Left lung (tissue), 10 donors: ENCODE data around the gene SF3A1. TPM values are rescaled to one million over a fixed set of nuclear protein-coding genes. Genes with fewer than 3 reads are reported as not detected.

ENCODE experiments used
- ATAC-seq: fragments of 200-7000 bp; cut with Tn5 transposase; one replicate; pipeline ENCODE4 v1.9.1; 2020; ENCODE audit warnings: moderate library complexity
- DNase-seq, 4 donors: peaks; one replicate each; pipeline ENCODE4 v3.0.0-alpha.2; 2013 to 2020
- H3K27ac ChIP-seq, 2 donors: fragments of 200-600 bp; sonication (generic) in 1 of 2; one replicate each; pipeline versions ENCODE4 v1.5.0 to v1.8.0; 2020 to 2021
- H3K27me3 ChIP-seq, 2 donors: fragments of 200-600 bp; sonication (generic) in 1 of 2; one replicate each; pipeline versions ENCODE4 v1.5.0 to v1.8.0; 2020 to 2021
- H3K36me3 ChIP-seq, 2 donors: fragments of 200-600 bp; sonication (generic) in 1 of 2; one replicate each; pipeline versions ENCODE4 v1.5.0 to v1.8.0; 2020 to 2021
- H3K4me1 ChIP-seq, 2 donors: fragments of 200-600 bp; one replicate each; pipeline ENCODE4 v1.8.0; 2021
- H3K4me3 ChIP-seq, 2 donors: fragments of 200-600 bp; sonication (generic) in 1 of 2; one replicate each; pipeline versions ENCODE4 v1.5.0 to v1.8.0; 2020 to 2021; ENCODE audit warnings: mild to moderate bottlenecking in 1 of 2
- H3K9me3 ChIP-seq, 2 donors: fragments of 200-600 bp; sonication (generic) in 1 of 2; one replicate each; pipeline versions ENCODE4 v1.5.0 to v1.8.0; 2020 to 2021
- CTCF ChIP-seq, 2 donors: fragments of 200-600 bp; sonication (generic) in 1 of 2; IDR thresholded peaks; one replicate each; pipeline versions ENCODE4 v1.5.0 to v1.8.0; 2021; ENCODE audit warnings: antibody characterized with exemption in 2 of 2
- intact Hi-C, 2 donors: fragments of 100-400 bp; cut with DNase I; formaldehyde crosslinking; loops; one replicate each; pipeline versions ENCODE4 v1.11.2 to v1.14.2; 2022
- polyA plus RNA-seq, 6 donors: library from polyadenylated mRNA; unstranded; fragments of 120-200 nt; gene quantifications; one replicate each; pipeline ENCODE4 v1.2.1, GENCODE V29; 2013; ENCODE audit not compliant: insufficient read length in 6 of 6
- total RNA-seq, 2 donors: library from RNA; stranded (reverse); fragmentation: NEBNext Ultra II Directional; extraction: Animal tissue kit (Norgen Biotek cat#: 25700); gene quantifications; one replicate each; pipeline ENCODE4 v1.2.1, GENCODE V29; 2021
- donor health status: DM: no; HTN: yes; CAD: no.
- donor health status: DM: no; HTN: no; CAD: no.

SF3A1 gene
- total and polyA plus RNA-seq, 8 donors: 119 to 154 (median 137) TPM

GRCh38 chr22:30302810-30303138 lies 53.9 kb downstream of the SF3A1 start:
- H3K9me3 ChIP-seq: no peaks in the 10 kb centered on the region
- intact Hi-C loops: no loop called here
- DNase-seq (no peak), ATAC-seq (no peak)
- no peak overlapping the region for H3K4me3 ChIP-seq
- TF ChIP-seq CTCF (IDR thresholded peaks at IDR 0.05): no peak
- H3K4me1 ChIP-seq: peaks cover 66 to 89% of the 10 kb centered on the region in 2 donors
- H3K27me3 ChIP-seq: no peaks in the 10 kb centered on the region
- H3K27ac ChIP-seq: peak overlapping the region; percentile 85 to 88
- H3K36me3 ChIP-seq: peaks cover 0 to 34% of the 10 kb centered on the region in 2 donors

- DNase-seq (peak in 2 of 4 donors; percentile 74 to 84), ATAC-seq (peak; percentile 51)
- intact Hi-C loops: no loop called here
- peak overlapping the region; percentile 85 to 88 for H3K27ac ChIP-seq
- peaks cover 0 to 40% of the 10 kb centered on the region in 2 donors for H3K36me3 ChIP-seq
- no peaks in the 10 kb centered on the region for H3K9me3 ChIP-seq
- H3K4me1 ChIP-seq: peaks cover 72 to 89% of the 10 kb centered on the region in 2 donors
- TF ChIP-seq CTCF (IDR thresholded peaks at IDR 0.05): no peak
- no peak overlapping the region for H3K4me3 ChIP-seq
- H3K27me3 ChIP-seq: no peaks in the 10 kb centered on the region
These were observed 54.5 kb downstream of the SF3A1 start for GRCh38 chr22:30301995-30302809.

- peaks cover 47 to 65% of the 10 kb centered on the region in 2 donors for H3K4me1 ChIP-seq
- TF ChIP-seq CTCF (IDR thresholded peaks at IDR 0.05): no peak
- ATAC-seq: no peak
- DNase-seq: peak in 1 of 4 donors; percentile 63
- no peak overlapping the region for H3K4me3 ChIP-seq
- no peaks in the 10 kb centered on the region for H3K9me3 ChIP-seq
- no peaks in the 10 kb centered on the region for H3K27me3 ChIP-seq
- H3K27ac ChIP-seq: peak overlapping the region in 1 of 2 donors; percentile 45
- intact Hi-C loops: no loop called here
- H3K36me3 ChIP-seq: peaks cover 0 to 68% of the 10 kb centered on the region in 2 donors
These were observed 57.4 kb downstream of the SF3A1 start for GRCh38 chr22:30299322-30299721.

- H3K4me1 ChIP-seq: peaks cover 35 to 54% of the 10 kb centered on the region in 2 donors
- ATAC-seq (peak; percentile 70), DNase-seq (peak in 2 of 4 donors; percentile 78 to 79)
- no peak overlapping the region for H3K4me3 ChIP-seq
- peak overlapping the region; percentile 45 to 59 for H3K27ac ChIP-seq
- no peak for TF ChIP-seq CTCF (IDR thresholded peaks at IDR 0.05)
- H3K36me3 ChIP-seq: peaks cover 0 to 79% of the 10 kb centered on the region in 2 donors
- no peaks in the 10 kb centered on the region for H3K27me3 ChIP-seq
- H3K9me3 ChIP-seq: no peaks in the 10 kb centered on the region
- intact Hi-C loops: no loop called here
These were observed 58.5 kb downstream of the SF3A1 start for GRCh38 chr22:30297991-30298701.
